ENCODE results near the gene ZMIZ1.

Gene ZMIZ1

GRCh38 chr10:79346012-79346340 is 277.2 kb downstream of the ZMIZ1 start:
- TF ChIP-seq FOXP2 (optimal IDR thresholded peaks at IDR 0.05; ENCODE audit: borderline replicate concordance, extremely low read depth, extremely low read length, insufficient read depth) (no peak), SIN3A (IDR thresholded peaks at IDR 0.05; ENCODE audit: borderline replicate concordance, insufficient read depth, low read length) (no peak), POLR2AphosphoS5 (IDR thresholded peaks at IDR 0.05; ENCODE audit: low read depth, low read length) (no peak), TAF1 (IDR thresholded peaks at IDR 0.05; ENCODE audit: borderline replicate concordance, insufficient read depth, low read length) (no peak)
- TF ChIP-seq, protein P1, sequence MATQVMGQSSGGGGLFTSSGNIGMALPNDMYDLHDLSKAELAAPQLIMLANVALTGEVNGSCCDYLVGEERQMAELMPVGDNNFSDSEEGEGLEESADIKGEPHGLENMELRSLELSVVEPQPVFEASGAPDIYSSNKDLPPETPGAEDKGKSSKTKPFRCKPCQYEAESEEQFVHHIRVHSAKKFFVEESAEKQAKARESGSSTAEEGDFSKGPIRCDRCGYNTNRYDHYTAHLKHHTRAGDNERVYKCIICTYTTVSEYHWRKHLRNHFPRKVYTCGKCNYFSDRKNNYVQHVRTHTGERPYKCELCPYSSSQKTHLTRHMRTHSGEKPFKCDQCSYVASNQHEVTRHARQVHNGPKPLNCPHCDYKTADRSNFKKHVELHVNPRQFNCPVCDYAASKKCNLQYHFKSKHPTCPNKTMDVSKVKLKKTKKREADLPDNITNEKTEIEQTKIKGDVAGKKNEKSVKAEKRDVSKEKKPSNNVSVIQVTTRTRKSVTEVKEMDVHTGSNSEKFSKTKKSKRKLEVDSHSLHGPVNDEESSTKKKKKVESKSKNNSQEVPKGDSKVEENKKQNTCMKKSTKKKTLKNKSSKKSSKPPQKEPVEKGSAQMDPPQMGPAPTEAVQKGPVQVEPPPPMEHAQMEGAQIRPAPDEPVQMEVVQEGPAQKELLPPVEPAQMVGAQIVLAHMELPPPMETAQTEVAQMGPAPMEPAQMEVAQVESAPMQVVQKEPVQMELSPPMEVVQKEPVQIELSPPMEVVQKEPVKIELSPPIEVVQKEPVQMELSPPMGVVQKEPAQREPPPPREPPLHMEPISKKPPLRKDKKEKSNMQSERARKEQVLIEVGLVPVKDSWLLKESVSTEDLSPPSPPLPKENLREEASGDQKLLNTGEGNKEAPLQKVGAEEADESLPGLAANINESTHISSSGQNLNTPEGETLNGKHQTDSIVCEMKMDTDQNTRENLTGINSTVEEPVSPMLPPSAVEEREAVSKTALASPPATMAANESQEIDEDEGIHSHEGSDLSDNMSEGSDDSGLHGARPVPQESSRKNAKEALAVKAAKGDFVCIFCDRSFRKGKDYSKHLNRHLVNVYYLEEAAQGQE (IDR thresholded peaks at IDR 0.05; ENCODE audit: insufficient read depth in 1 of 2, low read depth in 2 of 2, low read length in 2 of 2) = no peak

DNA sequence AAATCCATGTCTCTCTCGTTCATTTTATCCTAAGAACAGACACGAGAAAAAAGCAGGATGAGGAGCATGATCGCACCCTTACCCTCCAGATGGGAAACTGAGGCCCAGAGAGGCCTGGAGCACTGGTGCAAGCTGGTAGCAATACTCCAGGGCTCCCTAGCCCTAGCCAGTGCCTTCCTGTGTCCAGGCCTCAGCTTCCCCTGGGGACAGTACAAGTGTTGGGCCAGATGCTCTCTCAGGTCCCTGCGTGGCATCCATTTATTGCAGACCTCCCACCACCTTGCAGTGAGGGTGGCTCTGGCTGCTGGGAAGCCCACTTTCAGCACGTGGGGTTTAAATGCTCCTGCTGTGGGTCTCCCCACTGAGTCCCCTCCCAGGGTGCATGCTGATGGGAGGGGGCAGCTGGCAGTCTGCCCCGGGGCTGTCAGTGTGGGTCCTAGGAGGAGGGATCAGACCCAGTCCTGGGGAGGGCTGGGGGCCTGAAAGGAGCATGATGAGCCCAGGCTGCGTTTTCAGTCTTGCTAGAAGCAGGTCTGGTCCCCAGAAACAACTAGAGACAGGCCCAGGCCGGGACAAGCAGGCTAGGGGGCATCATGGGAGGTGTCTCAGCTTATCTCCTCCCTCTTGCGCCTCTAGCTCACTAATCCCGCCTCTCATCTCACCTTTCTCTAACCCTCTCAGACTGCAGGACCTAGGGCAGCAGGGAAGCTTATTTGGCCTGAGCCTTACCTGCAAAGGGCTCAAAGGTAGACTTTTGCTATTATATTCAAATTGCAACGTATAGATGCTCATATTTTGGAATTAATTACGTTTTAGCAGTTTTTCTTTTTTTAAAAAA is 277.8 kb downstream of the ZMIZ1 start:
- TF ChIP-seq POLR2AphosphoS5 (IDR thresholded peaks at IDR 0.05; ENCODE audit: low read depth, low read length) (no peak), SIN3A (IDR thresholded peaks at IDR 0.05; ENCODE audit: borderline replicate concordance, insufficient read depth, low read length) (no peak), FOXP2 (optimal IDR thresholded peaks at IDR 0.05; ENCODE audit: borderline replicate concordance, extremely low read depth, extremely low read length, insufficient read depth) (no peak), TAF1 (IDR thresholded peaks at IDR 0.05; ENCODE audit: borderline replicate concordance, insufficient read depth, low read length) (no peak)
- TF ChIP-seq, protein P1 (IDR thresholded peaks at IDR 0.05; ENCODE audit: insufficient read depth in 1 of 2, low read depth in 2 of 2, low read length in 2 of 2) = no peak

DNA sequence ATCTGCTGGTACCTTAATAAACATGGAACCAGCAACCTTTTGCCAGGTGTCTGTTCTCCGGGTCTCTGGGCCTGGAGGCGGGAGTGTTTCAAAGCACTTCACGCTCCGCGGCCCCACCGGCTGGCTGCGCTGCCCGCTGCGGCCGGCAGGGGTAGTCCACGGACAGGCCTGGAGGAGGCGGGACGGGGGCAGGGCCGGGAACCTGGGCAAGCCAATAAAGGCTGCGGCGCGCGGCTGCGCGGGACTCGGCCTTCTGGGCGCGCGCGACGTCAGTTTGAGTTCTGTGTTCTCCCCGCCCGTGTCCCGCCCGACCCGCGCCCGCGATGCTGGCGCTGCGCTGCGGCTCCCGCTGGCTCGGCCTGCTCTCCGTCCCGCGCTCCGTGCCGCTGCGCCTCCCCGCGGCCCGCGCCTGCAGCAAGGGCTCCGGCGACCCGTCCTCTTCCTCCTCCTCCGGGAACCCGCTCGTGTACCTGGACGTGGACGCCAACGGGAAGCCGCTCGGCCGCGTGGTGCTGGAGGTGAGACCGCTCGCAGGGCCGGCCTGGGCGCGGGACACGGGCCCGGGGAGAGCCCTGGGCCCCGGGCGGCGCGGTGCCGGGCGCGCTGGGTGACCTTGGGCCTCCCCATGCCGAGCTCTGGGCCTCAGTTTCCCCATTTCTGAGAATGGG is 278.6 kb downstream of the ZMIZ1 start, which contains the start of gene PPIF:
PPIF (plus strand) TSS at position 244 of the 668 bp plus-strand sequence; CDS start at position 324, 80 bp downstream.
- TF ChIP-seq TAF1 (IDR thresholded peaks at IDR 0.05; ENCODE audit: borderline replicate concordance, insufficient read depth, low read length) = peak; percentile 80
- peak; percentile 80 for TF ChIP-seq POLR2AphosphoS5 (IDR thresholded peaks at IDR 0.05; ENCODE audit: low read depth, low read length)
- no peak for TF ChIP-seq FOXP2 (optimal IDR thresholded peaks at IDR 0.05; ENCODE audit: borderline replicate concordance, extremely low read depth, extremely low read length, insufficient read depth)
- TF ChIP-seq, protein P1 (IDR thresholded peaks at IDR 0.05; ENCODE audit: insufficient read depth in 1 of 2, low read depth in 2 of 2, low read length in 2 of 2) = 0 out of 4 replicates have a peak, but pooled peaks of 1 of the 2 experiments have one; percentile 6
- no peak for TF ChIP-seq SIN3A (IDR thresholded peaks at IDR 0.05; ENCODE audit: borderline replicate concordance, insufficient read depth, low read length)

- TF ChIP-seq POLR2AphosphoS5 (IDR thresholded peaks at IDR 0.05; ENCODE audit: low read depth, low read length) (peak; percentile 10; the same call in 1 of the 2 replicates), TAF1 (IDR thresholded peaks at IDR 0.05; ENCODE audit: borderline replicate concordance, insufficient read depth, low read length) (no peak), SIN3A (IDR thresholded peaks at IDR 0.05; ENCODE audit: borderline replicate concordance, insufficient read depth, low read length) (peak; percentile 85; the same call in 1 of the 2 replicates)
Measured at GRCh38 chr10:79347894-79348639, 279.3 kb downstream of the ZMIZ1 start.

- no peak for TF ChIP-seq FOXP2 (optimal IDR thresholded peaks at IDR 0.05; ENCODE audit: borderline replicate concordance, extremely low read depth, extremely low read length, insufficient read depth)
- no peak for TF ChIP-seq SIN3A (IDR thresholded peaks at IDR 0.05; ENCODE audit: borderline replicate concordance, insufficient read depth, low read length)
- TF ChIP-seq, protein P1 (IDR thresholded peaks at IDR 0.05; ENCODE audit: insufficient read depth in 1 of 2, low read depth in 2 of 2, low read length in 2 of 2) = no peak
- no peak for TF ChIP-seq POLR2AphosphoS5 (IDR thresholded peaks at IDR 0.05; ENCODE audit: low read depth, low read length)
- no peak for TF ChIP-seq TAF1 (IDR thresholded peaks at IDR 0.05; ENCODE audit: borderline replicate concordance, insufficient read depth, low read length)
Measured at GRCh38 chr10:79348640-79348988, 279.8 kb downstream of the ZMIZ1 start.
